BE2C (cell line): Measurements from ENCODE around the gene HMG20B.

Experiments
- DNase-seq: peaks from one replicate; pipeline ENCODE4 v3.0.0-alpha.2; 2020
- H3K27me3 ChIP-seq: fragments of 250-450 bp; sonication (Bioruptor Pico); 2 replicates; pipeline ENCODE4 v1.5.1; 2020; ENCODE audit warnings: mild to moderate bottlenecking
- H3K36me3 ChIP-seq: fragments of 250-450 bp; sonication (Bioruptor Pico); 2 replicates; pipeline ENCODE4 v1.5.1; 2020; ENCODE audit warnings: mild to moderate bottlenecking
- H3K4me1 ChIP-seq: fragments of 250-450 bp; sonication (Bioruptor Pico); 2 replicates; pipeline ENCODE4 v1.5.1; 2020
- H3K4me3 ChIP-seq: 2 replicates; pipeline ENCODE4 v1.5.1; 2011; ENCODE audit warnings: low read depth, low read length
- H3K9me3 ChIP-seq: fragments of 250-450 bp; sonication (Bioruptor Pico); 2 replicates; pipeline ENCODE4 v1.5.1; 2020
- TF ChIP-seq, protein P1 (sequence below): IDR thresholded peaks from 2 replicates; pipeline ENCODE4 v1.5.1; 2012; ENCODE audit warnings: mild to moderate bottlenecking, low read depth, low read length

The HMG20B gene

GRCh38 chr19:3532154-3532786, 40.5 kb upstream of the HMG20B start:
- Histone ChIP-seq H3K4me3 (no peak overlapping the region), H3K36me3 (peaks cover 47% of the 10 kb centered on the region), H3K9me3 (no peaks in the 10 kb centered on the region), H3K4me1 (no peaks in the 10 kb centered on the region), H3K27me3 (no peaks in the 10 kb centered on the region)
- DNase-seq, result no peak
- TF ChIP-seq, protein P1, sequence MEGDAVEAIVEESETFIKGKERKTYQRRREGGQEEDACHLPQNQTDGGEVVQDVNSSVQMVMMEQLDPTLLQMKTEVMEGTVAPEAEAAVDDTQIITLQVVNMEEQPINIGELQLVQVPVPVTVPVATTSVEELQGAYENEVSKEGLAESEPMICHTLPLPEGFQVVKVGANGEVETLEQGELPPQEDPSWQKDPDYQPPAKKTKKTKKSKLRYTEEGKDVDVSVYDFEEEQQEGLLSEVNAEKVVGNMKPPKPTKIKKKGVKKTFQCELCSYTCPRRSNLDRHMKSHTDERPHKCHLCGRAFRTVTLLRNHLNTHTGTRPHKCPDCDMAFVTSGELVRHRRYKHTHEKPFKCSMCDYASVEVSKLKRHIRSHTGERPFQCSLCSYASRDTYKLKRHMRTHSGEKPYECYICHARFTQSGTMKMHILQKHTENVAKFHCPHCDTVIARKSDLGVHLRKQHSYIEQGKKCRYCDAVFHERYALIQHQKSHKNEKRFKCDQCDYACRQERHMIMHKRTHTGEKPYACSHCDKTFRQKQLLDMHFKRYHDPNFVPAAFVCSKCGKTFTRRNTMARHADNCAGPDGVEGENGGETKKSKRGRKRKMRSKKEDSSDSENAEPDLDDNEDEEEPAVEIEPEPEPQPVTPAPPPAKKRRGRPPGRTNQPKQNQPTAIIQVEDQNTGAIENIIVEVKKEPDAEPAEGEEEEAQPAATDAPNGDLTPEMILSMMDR, result no peak

- Histone ChIP-seq H3K4me1 (no peaks in the 10 kb centered on the region), H3K4me3 (no peak overlapping the region), H3K9me3 (no peaks in the 10 kb centered on the region), H3K27me3 (no peaks in the 10 kb centered on the region), H3K36me3 (peaks cover 43% of the 10 kb centered on the region)
- DNase-seq, result no peak
- TF ChIP-seq, protein P1, result no peak
These were observed 39.7 kb upstream of the HMG20B start for GRCh38 chr19:3533033-3533432.

- TF ChIP-seq, protein P1, result no peak
These were observed 39.1 kb upstream of the HMG20B start for GRCh38 chr19:3533563-3534216.

DNA sequence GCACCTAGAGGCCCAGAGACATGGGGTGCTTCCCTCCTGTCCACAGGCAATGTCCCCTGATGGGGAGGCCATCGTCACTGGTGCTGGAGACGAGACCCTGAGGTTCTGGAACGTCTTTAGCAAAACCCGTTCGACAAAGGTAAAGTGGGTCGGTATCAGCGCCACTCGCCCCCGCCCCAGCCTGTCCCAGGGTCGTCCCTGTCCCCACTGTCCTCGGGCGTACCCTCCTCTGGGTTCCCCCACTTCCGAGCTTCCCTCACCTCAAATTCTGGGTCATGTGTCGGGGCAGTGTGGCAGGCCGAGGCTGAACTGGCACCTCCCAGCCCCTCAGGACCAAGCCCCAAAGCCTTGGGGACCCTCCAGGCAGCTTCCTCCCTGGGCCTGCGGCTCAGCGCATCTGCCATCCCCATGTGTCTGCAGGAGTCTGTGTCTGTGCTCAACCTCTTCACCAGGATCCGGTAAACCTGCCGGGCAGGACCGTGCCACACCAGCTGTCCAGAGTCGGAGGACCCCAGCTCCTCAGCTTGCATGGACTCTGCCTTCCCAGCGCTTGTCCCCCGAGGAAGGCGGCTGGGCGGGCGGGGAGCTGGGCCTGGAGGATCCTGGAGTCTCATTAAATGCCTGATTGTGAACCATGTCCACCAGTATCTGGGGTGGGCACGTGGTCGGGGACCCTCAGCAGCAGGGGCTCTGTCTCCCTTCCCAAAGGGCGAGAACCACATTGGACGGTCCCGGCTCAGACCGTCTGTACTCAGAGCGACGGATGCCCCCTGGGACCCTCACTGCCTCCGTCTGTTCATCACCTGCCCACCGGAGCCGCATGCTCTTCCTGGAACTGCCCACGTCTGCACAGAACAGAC, 38.1 kb upstream of the HMG20B start:
- Histone ChIP-seq H3K27me3 (no peaks in the 10 kb centered on the region), H3K4me3 (no peak overlapping the region), H3K9me3 (no peaks in the 10 kb centered on the region), H3K36me3 (peaks cover 40% of the 10 kb centered on the region), H3K4me1 (no peaks in the 10 kb centered on the region)
- no peak for DNase-seq
- TF ChIP-seq, protein P1, result no peak

More at GRCh38 chr19:3533563-3534216, 39.1 kb upstream of the HMG20B start:
- DNase-seq, result no peak
- H3K4me3 ChIP-seq, result no peak overlapping the region
- H3K4me1 ChIP-seq, result no peaks in the 10 kb centered on the region
- H3K36me3 ChIP-seq, result peaks cover 40% of the 10 kb centered on the region
- H3K27me3 ChIP-seq, result no peaks in the 10 kb centered on the region
- H3K9me3 ChIP-seq, result no peaks in the 10 kb centered on the region

GRCh38 chr19:3535235-3535535, 37.6 kb upstream of the HMG20B start:
- Histone ChIP-seq H3K4me3 (no peak overlapping the region), H3K4me1 (no peaks in the 10 kb centered on the region), H3K36me3 (peaks cover 40% of the 10 kb centered on the region), H3K27me3 (no peaks in the 10 kb centered on the region), H3K9me3 (no peaks in the 10 kb centered on the region)
- DNase-seq, result no peak
- TF ChIP-seq, protein P1, result no peak

DNA sequence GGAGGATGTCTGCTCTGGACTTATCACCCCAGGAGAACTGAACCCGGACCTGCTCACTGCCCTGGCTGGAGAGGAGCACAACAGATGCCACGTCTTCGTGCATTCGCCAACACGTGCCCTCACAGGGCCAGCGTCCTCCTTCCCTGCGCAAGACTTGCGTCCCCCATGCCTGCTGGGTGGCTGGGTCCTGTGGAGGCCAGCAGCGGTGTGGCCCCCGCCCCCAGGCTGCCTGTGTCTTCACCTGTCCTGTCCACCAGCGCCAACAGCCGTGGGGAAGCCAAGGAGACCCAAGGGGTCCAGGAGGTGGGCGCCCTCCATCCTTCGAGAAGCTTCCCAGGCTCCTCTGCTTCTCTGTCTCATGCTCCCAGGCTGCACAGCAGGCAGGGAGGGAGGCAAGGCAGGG, 37.2 kb upstream of the HMG20B start:
- DNase-seq, result peak; percentile 8
- Histone ChIP-seq H3K27me3 (no peaks in the 10 kb centered on the region), H3K4me3 (no peak overlapping the region), H3K36me3 (peaks cover 40% of the 10 kb centered on the region), H3K9me3 (no peaks in the 10 kb centered on the region), H3K4me1 (no peaks in the 10 kb centered on the region)
- TF ChIP-seq, protein P1, result no peak
